ENCODE data around the gene TRIM15.
"Not testable (repeated sequence)": the region's sequence is repeated elsewhere in the genome, so short reads cannot be mapped to it uniquely, and the experiment has no call there.

Gene TRIM15

GRCh38 chr6:30163090-30163917 lies at the start of gene TRIM15:
Gene TRIM15, plus strand, starts transcription at chr6:30163546. Its CDS starts 139 bp downstream, at chr6:30163685.
- no peak for DNase-seq

- no peak for DNase-seq
Observed at GRCh38 chr6:30113841-30114240, 49.5 kb upstream of the TRIM15 start.

- DNase-seq, result no peak
Observed at GRCh38 chr6:30116724-30117123, 46.6 kb upstream of the TRIM15 start.

- DNase-seq, result not testable (repeated sequence)
Observed at GRCh38 chr6:30118691-30119090, 44.7 kb upstream of the TRIM15 start.

- no peak for DNase-seq
Observed at GRCh38 chr6:30121446-30122366, 41.6 kb upstream of the TRIM15 start.

GRCh38 chr6:30122515-30122914 lies 40.8 kb upstream of the TRIM15 start:
- DNase-seq, result no peak

GRCh38 chr6:30127238-30128093 lies 35.9 kb upstream of the TRIM15 start:
- DNase-seq, result no peak

GRCh38 chr6:30129265-30130178 lies 33.8 kb upstream of the TRIM15 start:
- no peak for DNase-seq

- no peak for DNase-seq
Observed at GRCh38 chr6:30130179-30130679, 33.1 kb upstream of the TRIM15 start.

GRCh38 chr6:30130887-30131862 lies 32.2 kb upstream of the TRIM15 start:
- DNase-seq, result peak; percentile 34

- no peak for DNase-seq
Observed at GRCh38 chr6:30131947-30132497, 31.3 kb upstream of the TRIM15 start.

GRCh38 chr6:30135147-30135546 lies 28.2 kb upstream of the TRIM15 start:
- no peak for DNase-seq

- no peak for DNase-seq
Observed at GRCh38 chr6:30135757-30136156, 27.6 kb upstream of the TRIM15 start, which contains the start of gene TRIM40. Gene TRIM40, plus strand, starts transcription at chr6:30136140. Its CDS starts 897 bp downstream, at chr6:30137037.

GRCh38 chr6:30136570-30137286 lies 26.6 kb upstream of the TRIM15 start:
- DNase-seq, result no peak

- not testable (repeated sequence) for DNase-seq
Observed at GRCh38 chr6:30140240-30140639, 23.1 kb upstream of the TRIM15 start.

GRCh38 chr6:30142665-30143064 lies 20.7 kb upstream of the TRIM15 start:
- no peak for DNase-seq

GRCh38 chr6:30143780-30144179 lies 19.6 kb upstream of the TRIM15 start:
- DNase-seq, result no peak

GRCh38 chr6:30144811-30145210 lies 18.5 kb upstream of the TRIM15 start:
- DNase-seq, result no peak

- DNase-seq, result no peak
Observed at GRCh38 chr6:30145818-30146217, 17.5 kb upstream of the TRIM15 start.
